Common myeloid progenitor, CD34-positive (primary cell): Measurements from ENCODE around the gene GIT1.

Source experiments
- CTCF ChIA-PET: fragments of 350-600 bp; sonication (Branson Sonifier 250); formaldehyde crosslinking; loops from one replicate; lab custom pipeline; 2021; ENCODE audit warnings: antibody characterized with exemption; lab: Charles Lee
- POLR2A ChIA-PET: fragments of 350-600 bp; sonication (Branson Sonifier 250); formaldehyde crosslinking; loops from one replicate; lab custom pipeline; 2021; ENCODE audit warnings: antibody characterized with exemption; lab: Charles Lee
- DNase-seq, 3 donors: peaks; one replicate each; pipeline versions ENCODE4 v3.0.0 to v3.0.0-alpha.2; 2013
- H3K27ac ChIP-seq, 2 experiments: 1 replicate in 1 of 2; 2 replicates in 1 of 2; pipeline ENCODE4 v1.7.0; 2013; ENCODE audit warnings: inconsistent platforms in 2 of 2, low read length in 2 of 2, mild to moderate bottlenecking in 2 of 2, low read depth in 1 of 2, moderate library complexity in 1 of 2; ENCODE audit not compliant: severe bottlenecking in 2 of 2, insufficient read depth in 1 of 2, poor library complexity in 1 of 2
- H3K27me3 ChIP-seq, 5 experiments: replicated peaks in 2 of 5; 1 replicate in 3 of 5; 2 replicates in 2 of 5; pipeline versions ENCODE4 v1.6.1 to v1.7.0; 2013; ENCODE audit warnings: low read length in 4 of 5, mild to moderate bottlenecking in 2 of 5, moderate library complexity in 2 of 5, inconsistent platforms in 1 of 5; ENCODE audit not compliant: insufficient read depth in 5 of 5, control insufficient read depth in 4 of 5
- H3K36me3 ChIP-seq, 4 experiments: 1 replicate in 2 of 4; 2 replicates in 2 of 4; pipeline versions ENCODE4 v1.6.1 to v1.7.0; 2013; ENCODE audit warnings: low read length in 3 of 4, control low read depth in 1 of 4, mild to moderate bottlenecking in 1 of 4; ENCODE audit not compliant: control insufficient read depth in 4 of 4, insufficient read depth in 4 of 4
- H3K4me1 ChIP-seq, 4 experiments: 1 replicate in 3 of 4; 2 replicates in 1 of 4; pipeline versions ENCODE4 v1.6.1 to v1.7.1; 2013; ENCODE audit warnings: low read length in 3 of 4, mild to moderate bottlenecking in 3 of 4, control low read depth in 1 of 4, inconsistent platforms in 1 of 4, moderate library complexity in 1 of 4; ENCODE audit not compliant: control insufficient read depth in 4 of 4, insufficient read depth in 4 of 4; ENCODE audit errors: control extremely low read depth in 1 of 4
- H3K4me3 ChIP-seq, 7 experiments: 1 replicate in 4 of 7; 2 replicates in 3 of 7; pipeline versions ENCODE4 v1.5.1 to v1.7.0; 2013; ENCODE audit warnings: mild to moderate bottlenecking in 7 of 7, low read length in 6 of 7, moderate library complexity in 6 of 7, inconsistent platforms in 2 of 7, low read depth in 2 of 7, control low read depth in 1 of 7; ENCODE audit not compliant: insufficient read depth in 4 of 7, control insufficient read depth in 1 of 7; ENCODE audit errors: extremely low read depth in 1 of 7
- H3K9me3 ChIP-seq, 5 experiments: 1 replicate in 4 of 5; 2 replicates in 1 of 5; pipeline versions ENCODE4 v1.6.1 to v1.7.1; 2013; ENCODE audit warnings: low read length in 4 of 5, mild to moderate bottlenecking in 2 of 5, inconsistent platforms in 1 of 5, low read depth in 1 of 5, moderate library complexity in 1 of 5; ENCODE audit not compliant: control insufficient read depth in 4 of 5, insufficient read depth in 2 of 5; ENCODE audit errors: control extremely low read depth in 1 of 5
- WGBS: methylation state at CpG from one replicate; pipeline ENCODE4 v1.1.5; 2013; ENCODE audit not compliant: insufficient coverage; 5-methylcytosine and 5-hydroxymethylcytosine counted together

GIT1 gene

GRCh38 chr17:29555840-29556239 lies 33.6 kb downstream of the GIT1 start:
- H3K27me3 ChIP-seq, result no peaks in the 10 kb centered on the region
- 100% methylated on average over 2 of the region's 3 CpGs for WGBS
- no peaks in the 10 kb centered on the region for H3K9me3 ChIP-seq
- CTCF ChIA-PET, result interaction anchor here (1.0 to 2.8 kb wide), 4 partner anchors 13 to 51 kb away, joined by 3 to 11 read pairs (median 4); no protein-coding TSS in a partner anchor
- H3K27ac ChIP-seq, result no peak overlapping the region
- POLR2A ChIA-PET, result no interaction called here
- H3K4me1 ChIP-seq, result peaks cover 6 to 29% (median 21%) of the 10 kb centered on the region in 4 experiments
- H3K4me3 ChIP-seq, result no peak overlapping the region
- no peak for DNase-seq
- no peaks in the 10 kb centered on the region for H3K36me3 ChIP-seq

DNA sequence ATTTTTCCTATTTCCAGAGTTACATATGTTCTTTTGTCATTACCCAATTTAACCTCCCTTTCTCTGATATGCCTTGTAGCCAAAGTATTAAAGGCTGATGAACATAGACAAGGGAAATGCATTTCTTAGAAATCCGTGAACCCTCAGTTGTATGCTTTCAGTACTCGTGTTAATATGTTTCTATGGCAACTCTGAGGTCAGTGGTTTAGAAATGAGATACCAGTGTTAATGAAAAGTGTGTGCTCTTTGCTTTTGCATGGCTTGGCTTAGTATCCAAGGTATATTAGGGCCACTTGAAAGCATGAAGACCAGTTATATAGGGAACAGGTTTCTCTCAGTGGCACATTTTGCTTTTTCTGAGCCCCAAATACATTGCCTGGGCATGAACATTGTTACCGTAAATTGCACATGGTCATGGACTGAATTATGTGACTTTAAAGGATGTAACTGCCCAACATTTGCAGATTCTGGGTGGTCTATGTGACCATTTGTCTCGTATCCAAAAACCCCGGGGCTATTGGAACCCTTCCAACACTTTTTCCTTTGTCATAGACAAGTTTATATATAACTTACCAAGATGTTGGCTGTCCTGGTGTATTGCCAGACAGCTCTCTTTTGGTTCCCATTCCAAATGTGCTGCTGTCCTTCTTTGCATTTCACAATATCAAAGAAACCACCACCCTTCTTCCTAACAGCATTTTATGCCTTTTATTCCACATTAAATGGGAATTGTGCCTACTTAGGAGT lies 40.1 kb downstream of the GIT1 start:
- H3K27me3 ChIP-seq, result no peaks in the 10 kb centered on the region
- peak in 2 of 3 donors; percentile 55 to 65 for DNase-seq
- no peak overlapping the region for H3K27ac ChIP-seq
- H3K4me1 ChIP-seq, result peaks cover 0 to 11% (median 7%) of the 10 kb centered on the region in 4 experiments
- CTCF ChIA-PET, result interaction anchor here (0.8 to 3.2 kb wide), 3 partner anchors 7 to 16 kb away, joined by 4 to 9 read pairs (median 4); no protein-coding TSS in a partner anchor
- WGBS, result 27% methylated on average over 3 of the region's 5 CpGs
- H3K4me3 ChIP-seq, result peak overlapping the region in 1 of 7 experiments; percentile 8
- H3K9me3 ChIP-seq, result no peaks in the 10 kb centered on the region
- peaks cover 0 to 7% (median 4%) of the 10 kb centered on the region in 4 experiments for H3K36me3 ChIP-seq
- POLR2A ChIA-PET, result no interaction called here

GRCh38 chr17:29546830-29547229 lies 42.6 kb downstream of the GIT1 start:
- Histone ChIP-seq H3K27me3 (no peaks in the 10 kb centered on the region), H3K4me3 (no peak overlapping the region), H3K9me3 (no peaks in the 10 kb centered on the region), H3K27ac (no peak overlapping the region), H3K36me3 (peaks cover 9 to 28% (median 17%) of the 10 kb centered on the region in 4 experiments), H3K4me1 (peaks cover 0 to 11% (median 7%) of the 10 kb centered on the region in 4 experiments)
- CTCF ChIA-PET, result no interaction called here
- POLR2A ChIA-PET, result interaction anchor here (0.6 kb wide), 1 partner anchor 163 kb away, joined by 3 read pairs; no protein-coding TSS in a partner anchor
- 100% methylated on average over 1 of the region's 1 CpG for WGBS
- no peak for DNase-seq

GRCh38 chr17:29546085-29546484 lies 43.4 kb downstream of the GIT1 start:
- CTCF ChIA-PET, result interaction anchor here (0.9 to 1.5 kb wide), 5 partner anchors 9 to 176 kb away, joined by 3 to 4 read pairs (median 3); no protein-coding TSS in a partner anchor
- peaks cover 0 to 11% (median 7%) of the 10 kb centered on the region in 4 experiments for H3K4me1 ChIP-seq
- POLR2A ChIA-PET, result no interaction called here
- no peaks in the 10 kb centered on the region for H3K9me3 ChIP-seq
- peak in 2 of 3 donors; percentile 62 to 72 for DNase-seq
- WGBS, result no CpG with 5 or more reads among the region's 1 CpG
- H3K36me3 ChIP-seq, result peaks cover 9 to 28% (median 17%) of the 10 kb centered on the region in 4 experiments
- H3K27ac ChIP-seq, result peak overlapping the region in 1 of 2 experiments; percentile 29
- no peak overlapping the region for H3K4me3 ChIP-seq
- H3K27me3 ChIP-seq, result no peaks in the 10 kb centered on the region

- no peaks in the 10 kb centered on the region for H3K27me3 ChIP-seq
- ChIA-PET POLR2A (no interaction called here), CTCF (interaction anchor here (1.2 kb wide), 1 partner anchor 13 kb away, joined by 3 read pairs; no protein-coding TSS in a partner anchor)
- 100% methylated on average over 2 of the region's 4 CpGs for WGBS
- peaks cover 9 to 28% (median 20%) of the 10 kb centered on the region in 4 experiments for H3K36me3 ChIP-seq
- peaks cover 0 to 3% (median 1%) of the 10 kb centered on the region in 4 experiments for H3K4me1 ChIP-seq
- no peak overlapping the region for H3K4me3 ChIP-seq
- no peak for DNase-seq
- no peaks in the 10 kb centered on the region for H3K9me3 ChIP-seq
- H3K27ac ChIP-seq, result no peak overlapping the region
Observed at GRCh38 chr17:29544066-29544465, 45.4 kb downstream of the GIT1 start.

DNA sequence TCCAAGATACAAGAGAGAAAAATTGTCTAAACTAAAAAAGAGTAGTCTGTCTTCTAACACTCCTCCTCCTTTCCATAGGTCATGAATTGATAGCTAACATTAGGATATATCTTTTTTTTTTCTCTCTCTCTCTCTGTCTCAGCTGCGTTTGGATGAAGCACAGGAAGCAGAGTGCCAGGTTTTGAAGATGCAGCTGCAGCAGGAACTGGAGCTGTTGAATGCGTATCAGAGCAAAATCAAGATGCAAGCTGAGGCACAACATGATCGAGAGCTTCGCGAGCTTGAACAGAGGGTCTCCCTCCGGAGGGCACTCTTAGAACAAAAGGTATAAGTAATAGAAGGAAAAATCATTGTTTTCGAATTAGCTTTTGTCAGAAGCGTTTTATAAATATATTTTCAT lies 55.5 kb downstream of the GIT1 start:
- H3K9me3 ChIP-seq, result no peaks in the 10 kb centered on the region
- ChIA-PET CTCF (interaction anchor here (0.9 to 4.6 kb wide), 10 partner anchors 10 to 389 kb away, joined by 3 to 22 read pairs (median 4); no protein-coding TSS in a partner anchor), POLR2A (no interaction called here)
- H3K36me3 ChIP-seq, result peaks cover 16 to 55% (median 31%) of the 10 kb centered on the region in 4 experiments
- no peaks in the 10 kb centered on the region for H3K27me3 ChIP-seq
- H3K4me1 ChIP-seq, result no peaks in the 10 kb centered on the region
- no peak overlapping the region for H3K4me3 ChIP-seq
- DNase-seq, result no peak
- WGBS, result 92% methylated on average over 4 of the region's 8 CpGs
- no peak overlapping the region for H3K27ac ChIP-seq

- WGBS, result 100% methylated on average over 2 of the region's 3 CpGs
- no peak overlapping the region for H3K4me3 ChIP-seq
- CTCF ChIA-PET, result no interaction called here
- no peaks in the 10 kb centered on the region for H3K27me3 ChIP-seq
- peak in 1 of 3 donors; percentile 3 for DNase-seq
- peaks cover 22 to 56% (median 29%) of the 10 kb centered on the region in 4 experiments for H3K36me3 ChIP-seq
- H3K9me3 ChIP-seq, result no peaks in the 10 kb centered on the region
- H3K27ac ChIP-seq, result no peak overlapping the region
- POLR2A ChIA-PET, result no interaction called here
- no peaks in the 10 kb centered on the region for H3K4me1 ChIP-seq
Observed at GRCh38 chr17:29526322-29526721, 63.1 kb downstream of the GIT1 start.
